ENCODE data around the gene ERFL. TPM values are rescaled to one million over a fixed set of nuclear protein-coding genes. Genes with fewer than 3 reads are reported as not detected.
A peak's percentile ranks its signal among the peaks of the same experiment; 100 is the strongest.
"Not testable (repeated sequence)": the region's sequence is repeated elsewhere in the genome, so short reads cannot be mapped to it uniquely, and the experiment has no call there.

The ERFL gene
- total RNA-seq, 3 donors from 2014 or later, result 0.83 to 2.0 (median 1.5) TPM

- Mint-ChIP-seq H3K27me3 (ENCODE audit: low read depth) (peaks cover 13% of the 10 kb centered on the region), H3K4me1 (ENCODE audit: low read depth) (peaks cover 24% of the 10 kb centered on the region), H3K4me3 (no peak overlapping the region), H3K9me3 (no peaks in the 10 kb centered on the region), H3K36me3 (ENCODE audit: insufficient read depth) (no peaks in the 10 kb centered on the region)
- ATAC-seq (no peak), DNase-seq (no peak)
Measured at GRCh38 chr19:41915776-41916414, 12.4 kb downstream of the ERFL start.

- Mint-ChIP-seq H3K36me3 (ENCODE audit: insufficient read depth) (peaks cover 5% of the 10 kb centered on the region), H3K4me1 (ENCODE audit: low read depth) (peaks cover 31% of the 10 kb centered on the region), H3K4me3 (no peak overlapping the region), H3K27me3 (ENCODE audit: low read depth) (peaks cover 13% of the 10 kb centered on the region), H3K9me3 (no peaks in the 10 kb centered on the region)
- no peak for ATAC-seq
- DNase-seq, result no peak
Measured at GRCh38 chr19:41915021-41915775, 13.1 kb downstream of the ERFL start.

GRCh38 chr19:41914424-41914834 is 13.8 kb downstream of the ERFL start:
- not testable (repeated sequence) for DNase-seq; H3K36me3 Mint-ChIP-seq (ENCODE audit: insufficient read depth); H3K4me3 Mint-ChIP-seq; ATAC-seq; H3K9me3 Mint-ChIP-seq
- Mint-ChIP-seq H3K27me3 (ENCODE audit: low read depth) (peaks cover 13% of the 10 kb centered on the region), H3K4me1 (ENCODE audit: low read depth) (peaks cover 32% of the 10 kb centered on the region)

GRCh38 chr19:41913538-41914423 is 14.5 kb downstream of the ERFL start:
- H3K9me3 Mint-ChIP-seq, result no peaks in the 10 kb centered on the region
- peaks cover 5% of the 10 kb centered on the region for H3K36me3 Mint-ChIP-seq (ENCODE audit: insufficient read depth)
- H3K27me3 Mint-ChIP-seq (ENCODE audit: low read depth), result peaks cover 13% of the 10 kb centered on the region
- DNase-seq, result no peak
- no peak overlapping the region for H3K4me3 Mint-ChIP-seq
- ATAC-seq, result peak in 1 of 2 donors; percentile 20
- H3K4me1 Mint-ChIP-seq (ENCODE audit: low read depth), result peaks cover 32% of the 10 kb centered on the region

GRCh38 chr19:41912899-41913537 is 15.2 kb downstream of the ERFL start:
- Mint-ChIP-seq H3K9me3 (no peaks in the 10 kb centered on the region), H3K27me3 (ENCODE audit: low read depth) (peaks cover 13% of the 10 kb centered on the region), H3K4me3 (no peak overlapping the region), H3K4me1 (ENCODE audit: low read depth) (peaks cover 32% of the 10 kb centered on the region), H3K36me3 (ENCODE audit: insufficient read depth) (peaks cover 5% of the 10 kb centered on the region)
- ATAC-seq, result peak; percentile 19 to 26
- no peak for DNase-seq

GRCh38 chr19:41911889-41912731 is 16.1 kb downstream of the ERFL start:
- H3K36me3 Mint-ChIP-seq (ENCODE audit: insufficient read depth), result peaks cover 7% of the 10 kb centered on the region
- ATAC-seq, result no peak
- peaks cover 13% of the 10 kb centered on the region for H3K27me3 Mint-ChIP-seq (ENCODE audit: low read depth)
- peak overlapping the region; percentile 0 for H3K4me3 Mint-ChIP-seq
- DNase-seq, result no peak
- peaks cover 32% of the 10 kb centered on the region for H3K4me1 Mint-ChIP-seq (ENCODE audit: low read depth)
- H3K9me3 Mint-ChIP-seq, result no peaks in the 10 kb centered on the region

GRCh38 chr19:41910992-41911888 is 17.0 kb downstream of the ERFL start:
- ATAC-seq, result no peak
- Mint-ChIP-seq H3K4me3 (no peak overlapping the region), H3K9me3 (no peaks in the 10 kb centered on the region), H3K27me3 (ENCODE audit: low read depth) (peaks cover 13% of the 10 kb centered on the region), H3K4me1 (ENCODE audit: low read depth) (peaks cover 34% of the 10 kb centered on the region), H3K36me3 (ENCODE audit: insufficient read depth) (peaks cover 10% of the 10 kb centered on the region)
- no peak for DNase-seq

GRCh38 chr19:41910240-41910991 is 17.8 kb downstream of the ERFL start:
- Mint-ChIP-seq H3K4me1 (ENCODE audit: low read depth) (peaks cover 38% of the 10 kb centered on the region), H3K4me3 (no peak overlapping the region), H3K36me3 (ENCODE audit: insufficient read depth) (peaks cover 14% of the 10 kb centered on the region), H3K27me3 (ENCODE audit: low read depth) (peaks cover 13% of the 10 kb centered on the region), H3K9me3 (no peaks in the 10 kb centered on the region)
- ATAC-seq, result no peak
- DNase-seq, result no peak

GRCh38 chr19:41909706-41910105 is 18.5 kb downstream of the ERFL start:
- Mint-ChIP-seq H3K4me3 (no peak overlapping the region), H3K4me1 (ENCODE audit: low read depth) (peaks cover 40% of the 10 kb centered on the region), H3K9me3 (no peaks in the 10 kb centered on the region), H3K36me3 (ENCODE audit: insufficient read depth) (peaks cover 15% of the 10 kb centered on the region), H3K27me3 (ENCODE audit: low read depth) (peaks cover 13% of the 10 kb centered on the region)
- ATAC-seq (no peak), DNase-seq (no peak)

GRCh38 chr19:41908724-41909464 is 19.4 kb downstream of the ERFL start:
- Mint-ChIP-seq H3K4me3 (no peak overlapping the region), H3K27me3 (ENCODE audit: low read depth) (peaks cover 8% of the 10 kb centered on the region), H3K4me1 (ENCODE audit: low read depth) (peaks cover 39% of the 10 kb centered on the region), H3K36me3 (ENCODE audit: insufficient read depth) (peaks cover 21% of the 10 kb centered on the region), H3K9me3 (no peaks in the 10 kb centered on the region)
- ATAC-seq (no peak), DNase-seq (no peak)

- peaks cover 35% of the 10 kb centered on the region for H3K4me1 Mint-ChIP-seq (ENCODE audit: low read depth)
- peaks cover 5% of the 10 kb centered on the region for H3K27me3 Mint-ChIP-seq (ENCODE audit: low read depth)
- peaks cover 24% of the 10 kb centered on the region for H3K36me3 Mint-ChIP-seq (ENCODE audit: insufficient read depth)
- H3K9me3 Mint-ChIP-seq, result no peaks in the 10 kb centered on the region
- H3K4me3 Mint-ChIP-seq, result no peak overlapping the region
- ATAC-seq (no peak), DNase-seq (no peak)
Measured at GRCh38 chr19:41907994-41908615, 20.1 kb downstream of the ERFL start.
